Spleen (tissue), 11 donors: ENCODE results near the gene CLDN34. TPM values are rescaled to one million over a fixed set of nuclear protein-coding genes. Genes with fewer than 3 reads are reported as not detected.

Experiments
- DNase-seq: peaks from one replicate; pipeline ENCODE4 v3.0.0-alpha.2; 2020
- H3K27ac ChIP-seq, 8 donors: fragments of 200-600 bp; sonication (generic) in 7 of 8; 1 replicate in 4 of 8; 2 replicates in 4 of 8; pipeline versions ENCODE4 v1.5.0 to v1.8.0; 2016 to 2021; ENCODE audit warnings: inconsistent platforms in 4 of 8, mild to moderate bottlenecking in 4 of 8, moderate library complexity in 1 of 8
- H3K27me3 ChIP-seq, 7 donors: fragments of 200-600 bp; sonication (generic) in 6 of 7; replicated peaks in 1 of 7; 1 replicate in 4 of 7; 2 replicates in 3 of 7; pipeline versions ENCODE4 v1.5.0 to v1.8.0; 2016 to 2021; ENCODE audit warnings: inconsistent platforms in 3 of 7, mild to moderate bottlenecking in 1 of 7
- H3K36me3 ChIP-seq, 6 donors: fragments of 200-600 bp; sonication (generic) in 5 of 6; 1 replicate in 4 of 6; 2 replicates in 2 of 6; pipeline versions ENCODE4 v1.5.0 to v1.8.0; 2016 to 2021; ENCODE audit warnings: inconsistent platforms in 2 of 6
- H3K4me1 ChIP-seq, 6 donors: fragments of 200-600 bp; sonication (generic) in 5 of 6; 1 replicate in 3 of 6; 2 replicates in 3 of 6; pipeline versions ENCODE4 v1.5.0 to v1.8.0; 2016 to 2021; ENCODE audit warnings: inconsistent platforms in 3 of 6
- H3K4me3 ChIP-seq, 8 donors: fragments of 200-600 bp; sonication (generic) in 7 of 8; 1 replicate in 4 of 8; 2 replicates in 4 of 8; pipeline versions ENCODE4 v1.5.0 to v1.8.0; 2016 to 2021; ENCODE audit warnings: inconsistent platforms in 4 of 8, mild to moderate bottlenecking in 4 of 8, moderate library complexity in 2 of 8
- H3K9me3 ChIP-seq, 8 donors: fragments of 200-600 bp; sonication (generic) in 7 of 8; 1 replicate in 4 of 8; 2 replicates in 4 of 8; pipeline versions ENCODE4 v1.5.0 to v1.8.0; 2016 to 2021; ENCODE audit warnings: inconsistent platforms in 4 of 8
- CTCF ChIP-seq, 11 experiments: fragments of 200-600 bp in 7 of 11; fragments of 450-650 bp in 4 of 11; sonication (generic) in 4 of 11; IDR thresholded peaks in 8 of 11; conservative IDR thresholded peaks in 3 of 11; 1 replicate in 7 of 11; 2 replicates in 4 of 11; pipeline versions ENCODE4 v1.4.0 to v1.8.0; 2016 to 2021; ENCODE audit warnings: antibody characterized with exemption in 11 of 11, inconsistent platforms in 4 of 11, mild to moderate bottlenecking in 1 of 11
- POLR2A ChIP-seq, 3 donors: fragments of 450-650 bp; IDR thresholded peaks; one replicate each; pipeline ENCODE4 v1.5.1; 2017; ENCODE audit warnings: antibody characterized with exemption in 3 of 3, mild to moderate bottlenecking in 1 of 3
- POLR2AphosphoS5 ChIP-seq, 3 donors: sonication (generic); formaldehyde crosslinking; IDR thresholded peaks; one replicate each; pipeline ENCODE4 v1.5.1; 2017; ENCODE audit warnings: antibody characterized with exemption in 3 of 3
- WGBS, 5 donors: extraction: QIAGEN DNeasy Blood & Tissue Kit in 3 of 5; methylation state at CpG; one replicate each; pipeline versions ENCODE4 v1.1.5 to v1.1.7; 2013 to 2018; 5-methylcytosine and 5-hydroxymethylcytosine counted together
- intact Hi-C: fragments of 100-400 bp; cut with DNase I; formaldehyde crosslinking; loops from one replicate; pipeline ENCODE4 v1.15.0; 2023; ENCODE audit warnings: low total_unique reads
- polyA plus RNA-seq, 3 donors: library from polyadenylated mRNA; stranded (reverse); fragments of 200-250 nt; gene quantifications; one replicate each; pipeline ENCODE4 v1.2.1, GENCODE V29; 2013
- total RNA-seq, 7 donors: library from RNA; depleted of rRNA in 3 of 7; stranded (reverse); fragments of >200 nt in 3 of 7; fragmentation: NEBNext Ultra II Directional in 4 of 7; extraction: Animal tissue kit (Norgen Biotek cat#: 25700) in 4 of 7; gene quantifications; one replicate each; pipeline versions ENCODE4 v1.1.0 to v1.2.1, GENCODE V29; 2016 to 2021
- donor health status: healthy with polysubstance abuse.
- donor health status: DM: no; HTN: no; CAD: no; lungs with moderate emphysema.
- donor health status: DM: no; HTN: no; CAD: no.
- donor health status: Bipolar disorder and iron deficiency.
- donor health status: healthy.
- donor health status: DM: no; HTN: no; CAD: no.
- donor health status: DM: yes; HTN: yes; CAD: no.

Gene CLDN34
- total and polyA plus RNA-seq, 10 donors = not detected

DNA sequence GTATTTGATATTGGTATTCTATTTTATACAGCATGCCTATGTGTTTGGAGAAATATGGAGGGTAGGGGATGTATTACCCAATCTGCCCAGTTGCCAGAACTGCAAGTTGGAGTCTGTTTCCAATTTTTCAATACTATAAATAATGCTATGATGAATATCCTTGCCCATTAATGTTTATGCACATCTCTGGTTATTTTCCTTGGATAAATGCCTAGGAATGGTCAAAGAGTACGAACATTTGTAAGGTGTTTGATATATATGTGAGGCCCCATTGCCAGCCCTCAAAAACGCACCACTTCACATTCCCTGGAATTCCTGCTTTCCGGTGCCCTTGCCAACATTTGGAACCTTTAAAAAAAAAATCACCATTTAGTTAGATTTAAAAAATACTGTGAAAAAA, 34.3 kb downstream of the CLDN34 start:
- 80 to 99% (median 95%) methylated on average over 3 of the region's 3 CpGs for WGBS, 5 donors
- Histone ChIP-seq H3K27me3 (no peaks in the 10 kb centered on the region), H3K27ac (no peak overlapping the region), H3K4me1 (no peaks in the 10 kb centered on the region), H3K9me3 (no peaks in the 10 kb centered on the region), H3K4me3 (no peak overlapping the region), H3K36me3 (no peaks in the 10 kb centered on the region)
- no peak for DNase-seq
- TF ChIP-seq POLR2A (IDR thresholded peaks at IDR 0.05) (no peak), CTCF (IDR thresholded peaks at IDR 0.05 in 8 of 11, conservative IDR thresholded peaks at IDR 0.05 in 3 of 11) (no peak), POLR2AphosphoS5 (IDR thresholded peaks at IDR 0.05) (no peak)
- intact Hi-C loops = no loop called here

GRCh38 chrX:10004832-10005475, 37.8 kb downstream of the CLDN34 start:
- no peak for DNase-seq
- intact Hi-C loops = no loop called here
- TF ChIP-seq CTCF (IDR thresholded peaks at IDR 0.05 in 8 of 11, conservative IDR thresholded peaks at IDR 0.05 in 3 of 11) = no peak
- no peak for TF ChIP-seq POLR2AphosphoS5 (IDR thresholded peaks at IDR 0.05)
- no peak for TF ChIP-seq POLR2A (IDR thresholded peaks at IDR 0.05)
- H3K9me3 ChIP-seq = no peaks in the 10 kb centered on the region
- peaks cover 0 to 6% (median 0%) of the 10 kb centered on the region in 6 donors for H3K4me1 ChIP-seq
- no peak overlapping the region for H3K4me3 ChIP-seq
- no peaks in the 10 kb centered on the region for H3K27me3 ChIP-seq
- no peaks in the 10 kb centered on the region for H3K36me3 ChIP-seq
- 89 to 99% (median 96%) methylated on average over 8 of the region's 8 CpGs for WGBS, 5 donors
- no peak overlapping the region for H3K27ac ChIP-seq

GRCh38 chrX:10006086-10006485, 38.9 kb downstream of the CLDN34 start:
- no peaks in the 10 kb centered on the region for H3K9me3 ChIP-seq
- H3K27me3 ChIP-seq = no peaks in the 10 kb centered on the region
- H3K36me3 ChIP-seq = no peaks in the 10 kb centered on the region
- TF ChIP-seq CTCF (IDR thresholded peaks at IDR 0.05 in 8 of 11, conservative IDR thresholded peaks at IDR 0.05 in 3 of 11) (no peak), POLR2A (IDR thresholded peaks at IDR 0.05) (no peak), POLR2AphosphoS5 (IDR thresholded peaks at IDR 0.05) (no peak)
- no peak overlapping the region for H3K4me3 ChIP-seq
- peaks cover 0 to 17% (median 9%) of the 10 kb centered on the region in 6 donors for H3K4me1 ChIP-seq
- intact Hi-C loops = no loop called here
- WGBS, 5 donors = 86 to 92% (median 87%) methylated on average over 8 of the region's 8 CpGs
- no peak overlapping the region for H3K27ac ChIP-seq
- no peak for DNase-seq

GRCh38 chrX:10006770-10007169, 39.6 kb downstream of the CLDN34 start:
- TF ChIP-seq POLR2AphosphoS5 (IDR thresholded peaks at IDR 0.05) = no peak
- no peak for TF ChIP-seq CTCF (IDR thresholded peaks at IDR 0.05 in 8 of 11, conservative IDR thresholded peaks at IDR 0.05 in 3 of 11)
- no peak for TF ChIP-seq POLR2A (IDR thresholded peaks at IDR 0.05)
- no peak for DNase-seq
- Histone ChIP-seq H3K4me3 (no peak overlapping the region), H3K27me3 (no peaks in the 10 kb centered on the region), H3K36me3 (no peaks in the 10 kb centered on the region), H3K4me1 (peaks cover 0 to 24% (median 16%) of the 10 kb centered on the region in 6 donors), H3K27ac (no peak overlapping the region), H3K9me3 (no peaks in the 10 kb centered on the region)
- intact Hi-C loops = no loop called here
- 80 to 95% (median 91%) methylated on average over 3 to 4 of the region's 4 CpGs for WGBS, 5 donors
